ENCODE results near the gene KLRC2. TPM values are rescaled to one million over a fixed set of nuclear protein-coding genes. Genes with fewer than 3 reads are reported as not detected.

Gene KLRC2
- total RNA-seq, 2 donors from 2014 or later: 0.89 to 1.7 TPM

DNA sequence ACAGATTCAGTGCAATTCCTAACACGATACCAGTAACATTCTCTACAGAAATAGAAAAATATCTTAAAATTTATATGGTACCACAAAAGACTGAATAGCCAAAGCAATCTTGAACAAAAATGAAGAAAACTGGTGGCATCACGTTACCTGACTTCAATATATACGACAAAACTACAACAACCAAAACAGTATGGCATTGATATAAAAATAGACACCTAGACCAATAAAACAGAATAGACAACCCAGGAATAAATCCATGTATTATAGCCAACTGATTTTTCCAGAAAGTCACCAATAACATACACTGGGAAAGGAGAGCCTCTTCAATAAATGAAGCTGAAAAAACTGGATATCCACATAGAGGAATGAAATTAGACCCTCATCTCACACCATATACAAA, 51.6 kb downstream of the KLRC2 start:
- no peak for ATAC-seq
- intact Hi-C loops (cut with DNase I, micrococcal nuclease): no loop called here
- no peak for DNase-seq

DNA sequence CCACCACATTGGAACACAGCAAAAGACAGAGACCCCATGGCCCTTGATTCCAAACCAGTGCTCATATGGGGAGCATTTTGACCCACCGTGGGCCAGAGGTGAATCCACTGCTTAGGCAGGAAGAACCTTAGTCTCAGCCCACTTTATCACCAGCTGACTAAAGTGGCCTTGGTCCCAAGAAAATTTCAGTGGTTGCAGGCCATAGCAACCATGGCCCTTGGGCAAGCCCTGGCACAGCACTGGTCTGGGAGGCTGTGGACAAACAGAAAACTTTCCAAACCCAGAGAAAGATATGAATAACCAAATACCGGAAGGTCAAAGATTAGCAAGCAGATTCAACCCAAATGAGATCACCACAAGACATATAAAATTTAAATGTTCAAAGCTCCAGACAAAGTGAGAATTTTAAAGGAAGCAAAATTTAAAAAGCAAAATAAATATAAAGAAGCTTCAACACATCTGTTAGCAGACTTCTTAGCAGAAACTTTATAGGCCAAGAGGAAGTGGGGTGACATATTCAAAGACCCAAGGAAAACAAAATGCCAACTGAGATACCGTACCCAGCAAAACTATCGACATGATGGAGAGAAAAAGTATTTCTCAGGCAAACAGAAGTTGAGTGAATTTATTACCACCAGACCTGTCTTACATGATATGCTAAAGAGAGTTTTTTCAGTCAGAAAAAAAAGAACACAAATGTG, 53.7 kb downstream of the KLRC2 start:
- intact Hi-C loops (cut with DNase I, micrococcal nuclease): no loop called here
- no peak for ATAC-seq
- no peak for DNase-seq

Other genes starting within 250 kb of the KLRC2 start
- gene GABARAPL1, start 223.1 kb downstream of the KLRC2 start, total RNA-seq: 10 to 100 TPM; 25.2 to 53.6 TPM
- 1 to 10 TPM in 1 of 2 donors, under 1 TPM in 1; 0.87 to 2.7 TPM for gene KLRD1, start 128.1 kb downstream of the KLRC2 start, total RNA-seq
- 1 to 10 TPM in 1 of 2 donors, under 1 TPM in 1; 0.92 to 1.9 TPM for gene KLRK1, start 46.0 kb downstream of the KLRC2 start, total RNA-seq
- gene KLRC4, start 26.3 kb downstream of the KLRC2 start, total RNA-seq: under 1 TPM in 1 of 2 donors, not detected in 1; 0.46 TPM
- not detected for gene KLRC3, start 15.4 kb downstream of the KLRC2 start, total RNA-seq
- gene KLRC1, start 17.4 kb upstream of the KLRC2 start, total RNA-seq: 1 to 10 TPM; 1.0 to 2.0 TPM
- 1 to 10 TPM in 1 of 2 donors, under 1 TPM in 1; 0.61 to 2.1 TPM for gene EIF2S3B, start 69.9 kb upstream of the KLRC2 start, total RNA-seq
- 10 to 100 TPM; 10.4 to 13.4 TPM for gene MAGOHB, start 177.6 kb upstream of the KLRC2 start, total RNA-seq
- gene STYK1, start 238.0 kb upstream of the KLRC2 start, total RNA-seq: 10 to 100 TPM; 36.3 to 41.9 TPM